NCI-H1105 treated with DMSO at 0.1 percent for 48 hours (cell line): ENCODE data around the gene ACSL5.
"Not testable (repeated sequence)": the region's sequence is repeated elsewhere in the genome, so short reads cannot be mapped to it uniquely, and the experiment has no call there.

Experiments
- DNase-seq: peaks from one replicate; lab custom pipeline; 2025; lab: John Stamatoyannopoulos, UW

ACSL5 gene

DNA sequence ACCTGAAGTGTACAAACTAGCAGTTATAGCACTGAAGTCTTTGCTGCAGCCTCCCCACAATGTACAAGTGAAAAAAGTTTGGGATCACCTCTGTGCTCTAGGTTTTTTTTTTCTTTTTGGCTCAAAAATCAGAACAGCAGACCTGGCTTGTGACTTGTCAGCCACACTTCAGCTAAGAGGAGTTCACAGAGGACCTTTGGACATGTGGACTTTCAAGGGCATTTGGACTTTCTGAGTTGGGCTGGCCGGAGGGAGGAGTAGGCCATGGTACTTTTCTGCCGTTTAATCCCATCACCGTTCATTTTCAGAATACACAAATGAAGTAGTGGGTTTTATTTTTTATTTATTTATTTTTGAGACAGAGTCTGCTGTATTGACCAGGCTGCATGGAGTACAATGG lies 21.9 kb upstream of the ACSL5 start:
- no peak for DNase-seq

- DNase-seq, result no peak
Observed at GRCh38 chr10:112353046-112353445, 20.9 kb upstream of the ACSL5 start.

DNA sequence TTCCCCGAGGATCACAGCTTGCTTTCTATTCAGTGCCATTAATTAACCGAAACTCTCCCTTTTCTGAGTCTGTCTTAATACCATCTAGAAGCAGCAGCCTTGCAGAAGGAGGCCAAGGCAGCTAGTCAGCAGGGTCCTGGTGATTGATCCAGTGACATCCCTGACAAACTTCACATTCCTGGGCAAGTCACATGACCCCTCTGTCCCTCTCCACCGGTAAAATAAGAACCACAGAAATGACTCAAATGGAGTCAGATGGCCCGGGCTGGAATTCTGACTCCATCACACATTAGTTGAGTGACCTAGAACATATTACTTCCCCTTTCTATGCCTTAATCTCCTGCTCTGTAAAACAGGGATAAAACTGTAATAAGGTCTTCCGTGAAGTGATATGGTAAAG lies 17.2 kb upstream of the ACSL5 start:
- no peak for DNase-seq

DNA sequence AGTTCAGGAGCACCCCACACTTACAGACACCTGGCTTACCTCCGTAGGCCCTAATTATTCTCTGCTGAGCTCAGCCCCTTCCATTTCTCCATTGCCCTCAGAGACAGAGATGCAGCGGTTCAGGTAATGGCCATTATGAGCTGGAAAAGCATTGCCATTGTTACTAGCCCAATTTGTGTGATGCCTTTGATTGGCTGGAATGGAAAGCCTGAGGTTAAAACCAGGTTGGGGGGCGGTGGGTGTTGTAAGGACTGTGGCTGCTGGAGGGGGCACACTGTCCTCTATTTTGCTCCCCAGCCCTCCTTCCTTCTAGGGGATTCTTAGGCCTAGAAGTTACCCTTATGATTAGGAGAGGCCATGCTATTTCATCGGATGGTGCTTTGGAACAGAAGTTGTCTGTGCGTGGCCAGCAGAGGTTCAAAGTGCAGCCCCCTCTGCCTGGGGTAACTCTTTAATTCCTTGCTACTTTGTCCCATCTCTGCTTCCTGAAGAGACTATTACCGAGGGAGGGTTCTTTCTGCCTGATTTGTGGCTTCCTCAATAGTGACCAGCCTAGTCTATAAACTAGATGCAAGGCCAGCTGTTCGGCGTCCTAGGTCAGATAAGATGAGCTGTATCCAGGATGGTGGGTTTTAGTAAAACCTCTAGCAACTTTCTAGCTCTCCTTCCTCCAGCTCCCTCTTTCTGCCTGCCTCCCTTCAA lies 14.2 kb upstream of the ACSL5 start:
- DNase-seq, result no peak

- DNase-seq, result no peak
Observed at GRCh38 chr10:112360308-112361270, 13.3 kb upstream of the ACSL5 start.

GRCh38 chr10:112361951-112362751 lies 11.8 kb upstream of the ACSL5 start:
- DNase-seq, result no peak

DNA sequence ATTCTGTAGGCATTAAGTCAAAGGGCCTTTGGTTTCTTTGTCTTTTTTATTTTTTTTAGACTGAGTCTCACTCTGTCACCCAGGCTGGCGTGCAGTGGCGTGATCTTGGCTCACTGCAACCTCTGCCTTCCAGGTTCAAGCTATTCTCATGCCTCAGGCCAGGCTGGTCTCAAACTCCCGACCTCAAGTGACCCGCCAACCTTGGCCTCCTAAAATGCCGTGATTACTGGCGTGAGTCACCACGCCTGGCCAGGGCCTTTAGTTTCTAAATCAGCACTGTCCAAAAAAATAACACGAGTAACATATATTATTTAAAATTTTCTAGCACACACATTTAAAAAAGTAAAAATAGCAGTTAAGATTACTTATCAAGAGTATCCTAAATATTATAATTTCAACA lies 11.1 kb upstream of the ACSL5 start:
- DNase-seq, result no peak

DNA sequence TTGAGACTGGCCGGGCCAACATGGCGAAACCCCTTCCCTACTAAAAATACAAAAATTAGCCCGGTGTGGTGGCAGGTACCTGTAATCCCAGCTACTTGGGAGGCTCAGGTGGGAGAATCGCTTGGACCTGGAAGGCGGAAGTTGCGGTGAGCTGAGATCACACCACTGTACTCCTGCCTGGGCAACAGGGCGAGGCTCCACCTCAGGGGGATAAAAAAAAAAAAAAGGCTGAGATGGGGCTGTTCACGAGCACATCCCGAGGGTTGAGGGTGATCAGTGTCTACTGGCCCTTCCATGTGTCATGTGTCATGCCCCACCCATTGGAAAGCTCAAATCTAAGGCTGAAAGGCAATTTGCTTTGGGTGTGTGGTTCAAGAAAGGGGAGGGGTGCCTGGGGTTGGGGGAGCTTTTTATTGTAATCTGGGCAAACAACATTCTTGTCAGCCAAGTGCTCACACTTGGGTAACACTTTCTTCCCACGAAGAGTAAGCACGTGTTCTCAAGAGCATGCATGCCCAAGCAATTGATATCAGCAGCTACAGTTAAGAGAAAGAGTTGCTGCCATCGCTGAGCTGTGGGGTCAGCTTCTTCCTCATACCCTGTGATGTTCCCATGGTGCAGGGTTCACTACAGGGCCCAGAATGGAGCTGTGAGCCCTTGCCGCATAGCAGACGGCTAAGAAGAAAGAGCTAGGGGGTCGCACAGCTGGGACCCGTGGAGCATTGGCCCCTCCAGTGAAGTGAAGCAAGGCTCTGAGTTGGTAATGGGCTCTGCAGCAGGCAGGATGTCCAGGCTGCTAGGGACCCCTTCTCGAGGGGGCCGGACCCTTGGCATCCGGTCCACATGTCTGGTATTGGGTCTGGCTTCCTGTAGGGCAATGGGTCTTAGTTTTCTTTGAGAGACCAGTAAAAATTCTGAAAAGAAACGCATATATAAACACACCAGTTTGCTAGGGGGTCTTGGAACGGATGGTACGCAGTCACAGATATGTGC lies 9.9 kb upstream of the ACSL5 start:
- no peak for DNase-seq

- no peak for DNase-seq
Observed at GRCh38 chr10:112365014-112365432, 8.9 kb upstream of the ACSL5 start.

DNA sequence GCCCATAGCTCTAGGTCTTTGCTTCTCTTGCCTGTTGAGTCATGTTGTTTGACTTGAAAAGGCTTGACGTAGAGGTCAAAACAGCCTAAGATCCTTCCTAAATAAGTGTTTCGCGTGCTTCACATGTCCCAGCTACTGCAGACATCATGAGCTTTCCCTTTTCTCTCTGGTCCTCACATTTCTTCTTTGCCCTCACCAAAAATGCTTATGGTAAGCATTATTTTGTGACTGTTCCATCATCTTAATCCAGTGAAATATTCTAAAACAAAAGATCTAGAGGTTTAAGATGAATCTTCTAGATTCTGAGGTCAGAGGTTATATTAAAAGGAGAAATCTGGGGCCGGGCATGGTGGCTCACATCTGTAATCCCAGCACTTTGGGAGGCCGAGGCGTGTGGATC lies 8.5 kb upstream of the ACSL5 start:
- DNase-seq, result no peak

DNA sequence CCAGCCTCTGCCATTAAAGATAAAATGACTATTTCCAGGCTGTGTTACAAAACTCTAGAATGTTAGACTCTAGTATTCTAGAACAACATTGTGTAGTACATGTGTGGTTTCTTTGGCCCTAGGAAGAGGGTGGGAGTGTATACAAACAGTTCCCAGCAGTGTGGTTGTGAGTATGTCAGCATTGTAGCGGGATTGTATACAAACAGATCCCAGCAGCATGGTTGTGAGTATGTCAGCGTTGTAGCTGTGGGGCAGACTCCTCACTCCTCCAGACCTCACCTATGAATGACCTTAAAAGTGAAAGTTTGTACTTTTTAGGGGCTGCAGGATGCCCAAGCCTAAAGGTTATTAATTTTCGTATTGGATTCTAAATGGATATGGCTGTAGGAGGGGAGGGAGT lies 6.9 kb upstream of the ACSL5 start:
- no peak for DNase-seq

DNA sequence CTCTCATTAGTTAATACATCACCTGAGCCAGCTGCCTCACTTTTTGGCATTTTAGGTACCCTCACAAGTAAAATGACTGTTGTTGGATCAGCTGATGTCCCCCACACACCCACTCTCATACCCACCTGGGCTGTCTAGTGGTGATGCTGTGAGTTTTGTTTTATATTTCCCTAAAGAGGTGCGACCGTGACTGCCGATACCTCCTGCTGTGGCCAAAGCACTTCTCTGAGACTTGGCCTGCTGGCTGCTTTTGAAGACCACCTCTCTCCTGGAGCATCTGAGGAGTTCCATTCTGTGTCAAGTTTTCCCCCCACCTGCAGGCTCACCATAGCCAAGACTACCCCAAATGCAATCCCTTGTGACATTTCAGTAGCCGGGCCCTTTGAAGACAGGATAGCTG lies 6.4 kb upstream of the ACSL5 start:
- DNase-seq, result no peak

GRCh38 chr10:112369495-112370423 lies 4.2 kb upstream of the ACSL5 start:
- DNase-seq, result no peak

DNA sequence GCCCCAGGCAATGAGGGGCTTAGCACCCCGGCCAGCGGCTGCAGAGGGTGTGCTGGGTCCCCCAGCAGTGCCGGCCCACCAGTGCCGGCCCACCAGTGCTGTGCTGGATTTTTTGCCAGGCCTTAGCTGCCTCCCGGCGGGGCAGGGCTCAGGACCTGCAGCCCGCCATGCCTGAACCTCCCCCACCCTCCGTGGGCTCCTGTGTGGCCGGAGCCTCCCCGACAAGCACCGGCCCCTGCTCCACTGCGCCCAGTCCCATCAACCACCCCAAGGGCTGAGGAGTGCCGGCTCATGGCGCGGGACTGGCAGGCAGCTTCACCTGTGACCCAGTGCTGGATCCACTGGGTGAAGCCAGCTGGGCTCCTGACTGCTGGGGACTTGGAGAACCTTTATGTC lies 3.5 kb upstream of the ACSL5 start:
- no peak for DNase-seq

GRCh38 chr10:112371326-112371725 lies 2.6 kb upstream of the ACSL5 start:
- not testable (repeated sequence) for DNase-seq

DNA sequence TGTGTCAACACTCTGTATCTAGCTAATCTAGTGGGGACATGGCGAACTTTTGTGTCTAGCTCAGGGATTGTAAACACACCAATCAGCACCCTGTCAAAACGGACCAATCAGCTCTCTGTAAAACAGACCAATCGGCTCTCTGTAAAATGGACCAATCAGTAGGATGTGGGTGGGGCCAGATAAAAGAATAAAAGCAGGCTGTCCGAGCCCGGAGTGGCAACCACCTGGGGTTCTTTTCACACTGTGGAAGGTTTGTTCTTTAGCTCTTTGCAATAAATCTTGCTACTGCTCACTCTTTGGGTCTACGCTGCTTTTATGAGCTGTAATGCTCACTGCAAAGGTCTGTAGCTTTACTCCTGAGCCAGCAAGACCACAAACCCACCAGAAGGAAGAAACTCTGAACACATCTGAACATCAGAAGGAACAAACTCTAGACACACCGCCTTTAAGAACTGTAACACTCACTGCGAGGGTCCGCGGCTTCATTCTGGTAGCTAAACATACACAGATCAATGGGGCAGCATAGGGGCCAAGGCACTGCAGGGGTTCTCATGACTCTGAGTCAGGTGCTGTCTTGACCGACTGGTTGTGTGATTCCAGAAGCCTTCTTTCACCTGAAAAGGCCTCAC lies 1.6 kb upstream of the ACSL5 start:
- not testable (repeated sequence) for DNase-seq

GRCh38 chr10:112374724-112375541 lies 1.0 kb downstream of the ACSL5 start:
- DNase-seq, result no peak

GRCh38 chr10:112375721-112376395 lies 1.9 kb downstream of the ACSL5 start:
- no peak for DNase-seq
